Adrenal gland (tissue), 5 donors: ENCODE results near the gene MMP13.

Experiments used
- CTCF ChIP-seq, 6 experiments: fragments of 450-650 bp in 4 of 6; fragments of 200-600 bp in 2 of 6; sonication (generic) in 1 of 6; IDR thresholded peaks; 1 replicate in 5 of 6; 2 replicates in 1 of 6; pipeline versions ENCODE4 v1.5.1 to v1.8.0; 2016 to 2021; ENCODE audit warnings: antibody characterized with exemption in 6 of 6, mild to moderate bottlenecking in 2 of 6, moderate library complexity in 1 of 6
- POLR2A ChIP-seq, 2 donors: fragments of 450-650 bp; IDR thresholded peaks; one replicate each; pipeline ENCODE4 v1.6.1; 2017; ENCODE audit warnings: antibody characterized with exemption in 2 of 2, mild to moderate bottlenecking in 2 of 2, moderate library complexity in 1 of 2
- donor health status: DM: no; HTN: no; CAD: no.

GRCh38 chr11:102925988-102926387 is 29.5 kb downstream of the MMP13 start:
- TF ChIP-seq CTCF (IDR thresholded peaks at IDR 0.05) (no peak), POLR2A (IDR thresholded peaks at IDR 0.05) (no peak)
